K562 (cell line): ENCODE results near the gene SH3TC1. TPM values are rescaled to one million over a fixed set of nuclear protein-coding genes. Genes with fewer than 3 reads are reported as not detected.

Source experiments
- E2F3 ChIP-seq: fragments of 250-450 bp; sonication (Bioruptor Pico); IDR thresholded peaks from 2 replicates; pipeline ENCODE4 v1.4.0; 2020; ENCODE audit warnings: mild to moderate bottlenecking
- HOMEZ ChIP-seq: fragments of 250-450 bp; sonication (Bioruptor Pico); IDR thresholded peaks from 2 replicates; pipeline ENCODE4 v1.4.0; 2020; ENCODE audit warnings: mild to moderate bottlenecking, moderate library complexity
- THAP12 ChIP-seq: fragments of 250-450 bp; sonication (Bioruptor Pico); IDR thresholded peaks from 2 replicates; pipeline ENCODE4 v1.9.0; 2021; ENCODE audit warnings: mild to moderate bottlenecking, inconsistent platforms
- ZNF785 ChIP-seq: fragments of 250-450 bp; sonication (Bioruptor Pico); IDR thresholded peaks from 2 replicates; pipeline ENCODE4 v1.4.0; 2020; ENCODE audit warnings: mild to moderate bottlenecking
- polyA plus RNA-seq, 8 experiments: library from polyadenylated mRNA; depleted of rRNA in 4 of 8; stranded (reverse) in 5 of 8; unstranded in 3 of 8; fragments of >200 nt; fragmentation: Nextera tagmentation in 2 of 8; fragmentation: Illumina TruSeq in 1 of 8; extraction: Ambion mirVana in 2 of 8; extraction: Trizol in 1 of 8; gene quantifications; 2 replicates each; pipeline versions ENCODE4 v1.2.1 to v1.2.3, GENCODE V29; 2011 to 2014; ENCODE audit warnings: inconsistent platforms in 1 of 8, missing spikeins in 1 of 8
- total RNA-seq, 7 experiments: library from RNA; depleted of rRNA in 6 of 7; stranded (reverse); fragments of >200 nt in 6 of 7; fragmentation: Illumina TruSeq in 2 of 7; extraction: Trizol in 2 of 7; gene quantifications; 2 replicates each; pipeline versions ENCODE4 v1.2.1 to v1.2.3, GENCODE V29; 2011 to 2021; ENCODE audit warnings: low replicate concordance in 1 of 7
- TF ChIP-seq, protein P1 (sequence below): IDR thresholded peaks from 2 replicates; pipeline ENCODE4 v1.6.1; 2011; ENCODE audit not compliant: insufficient read length; ENCODE audit errors: extremely low read depth
- TF ChIP-seq, protein P2 (sequence below): fragments of 450-650 bp; IDR thresholded peaks from 2 replicates; pipeline ENCODE4 v1.6.1; 2016; ENCODE audit warnings: mild to moderate bottlenecking

Gene SH3TC1
- total and polyA plus RNA-seq, 9 of the 15 experiments (the other 6 are each of a cell fraction or from before 2014, with no cell fraction given) = 0.04 to 2.1 (median 0.48) TPM; not detected in 1

- TF ChIP-seq THAP12 (CRISPR knock-in tag) (no peak), E2F3 (CRISPR knock-in tag) (no peak), HOMEZ (CRISPR knock-in tag) (no peak), ZNF785 (CRISPR knock-in tag) (no peak)
- TF ChIP-seq, protein P1, sequence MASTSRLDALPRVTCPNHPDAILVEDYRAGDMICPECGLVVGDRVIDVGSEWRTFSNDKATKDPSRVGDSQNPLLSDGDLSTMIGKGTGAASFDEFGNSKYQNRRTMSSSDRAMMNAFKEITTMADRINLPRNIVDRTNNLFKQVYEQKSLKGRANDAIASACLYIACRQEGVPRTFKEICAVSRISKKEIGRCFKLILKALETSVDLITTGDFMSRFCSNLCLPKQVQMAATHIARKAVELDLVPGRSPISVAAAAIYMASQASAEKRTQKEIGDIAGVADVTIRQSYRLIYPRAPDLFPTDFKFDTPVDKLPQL = no peak
- TF ChIP-seq, protein P2, sequence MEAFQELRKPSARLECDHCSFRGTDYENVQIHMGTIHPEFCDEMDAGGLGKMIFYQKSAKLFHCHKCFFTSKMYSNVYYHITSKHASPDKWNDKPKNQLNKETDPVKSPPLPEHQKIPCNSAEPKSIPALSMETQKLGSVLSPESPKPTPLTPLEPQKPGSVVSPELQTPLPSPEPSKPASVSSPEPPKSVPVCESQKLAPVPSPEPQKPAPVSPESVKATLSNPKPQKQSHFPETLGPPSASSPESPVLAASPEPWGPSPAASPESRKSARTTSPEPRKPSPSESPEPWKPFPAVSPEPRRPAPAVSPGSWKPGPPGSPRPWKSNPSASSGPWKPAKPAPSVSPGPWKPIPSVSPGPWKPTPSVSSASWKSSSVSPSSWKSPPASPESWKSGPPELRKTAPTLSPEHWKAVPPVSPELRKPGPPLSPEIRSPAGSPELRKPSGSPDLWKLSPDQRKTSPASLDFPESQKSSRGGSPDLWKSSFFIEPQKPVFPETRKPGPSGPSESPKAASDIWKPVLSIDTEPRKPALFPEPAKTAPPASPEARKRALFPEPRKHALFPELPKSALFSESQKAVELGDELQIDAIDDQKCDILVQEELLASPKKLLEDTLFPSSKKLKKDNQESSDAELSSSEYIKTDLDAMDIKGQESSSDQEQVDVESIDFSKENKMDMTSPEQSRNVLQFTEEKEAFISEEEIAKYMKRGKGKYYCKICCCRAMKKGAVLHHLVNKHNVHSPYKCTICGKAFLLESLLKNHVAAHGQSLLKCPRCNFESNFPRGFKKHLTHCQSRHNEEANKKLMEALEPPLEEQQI = no peak
Measured at GRCh38 chr4:8167815-8168214, 31.3 kb upstream of the SH3TC1 start (continued).
